Stimulated activated CD8-positive, alpha-beta memory T cell treated with anti-CD3 and anti-CD28 coated beads, Interleukin-2, amount 100 ng/mL, for 1 hour (primary cell): ENCODE measurements around the gene MAPK1IP1L.

Experiments
- DNase-seq, 2 donors: peaks; one replicate each; pipeline ENCODE4 v3.0.0-alpha.2; 2020; ENCODE audit warnings: low read depth in 2 of 2

MAPK1IP1L gene

DNA sequence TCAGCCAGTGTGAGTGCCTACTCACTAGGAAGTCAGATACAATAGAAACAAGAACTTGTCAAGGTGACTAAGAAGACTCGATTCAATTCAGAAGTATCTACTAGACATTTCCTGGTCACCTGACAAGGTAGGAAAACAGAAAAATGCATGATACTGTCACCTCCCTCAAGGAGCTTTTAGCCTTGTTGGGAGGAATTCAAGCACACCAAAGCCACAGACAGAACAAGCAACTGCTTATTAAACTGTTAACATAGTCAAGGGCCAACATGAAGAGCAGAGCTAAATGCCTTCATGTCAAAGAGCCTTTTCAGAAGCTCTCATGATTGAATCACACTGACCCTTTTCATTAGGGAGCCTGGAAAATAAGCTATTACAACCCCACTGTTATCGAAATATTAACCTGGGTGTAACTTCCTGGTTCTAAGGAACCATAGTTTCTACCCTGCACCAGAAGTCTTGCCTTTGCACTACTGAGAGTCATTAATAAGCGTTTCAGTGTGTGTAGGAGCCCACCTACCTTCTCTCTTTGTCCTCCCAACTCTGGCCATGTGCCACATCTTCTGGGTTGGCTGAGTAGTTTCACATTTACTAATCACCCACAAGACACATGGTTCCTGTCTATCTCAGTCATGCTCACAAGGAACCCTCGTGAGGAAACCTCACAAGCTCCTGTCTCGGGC lies 46.6 kb downstream of the MAPK1IP1L start:
- no peak for DNase-seq

DNA sequence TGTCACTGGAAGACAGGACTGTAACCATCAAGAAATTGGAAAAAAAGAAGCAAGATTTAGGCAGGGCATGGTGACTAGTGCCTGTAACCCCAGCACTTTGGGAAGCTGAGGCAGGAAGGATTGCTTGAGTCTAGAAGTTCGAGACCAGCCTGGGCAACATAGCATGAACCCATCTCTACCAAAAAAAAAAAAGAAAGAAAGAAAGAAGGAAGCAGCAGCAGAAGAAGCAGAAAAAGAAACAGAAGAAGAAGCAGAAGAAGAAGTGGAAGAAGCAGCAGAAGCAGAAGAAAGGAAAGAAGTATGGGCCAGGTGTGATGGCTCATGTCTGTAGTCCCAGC lies 47.1 kb downstream of the MAPK1IP1L start:
- DNase-seq = no peak

- DNase-seq = no peak
These were observed 48.3 kb downstream of the MAPK1IP1L start for GRCh38 chr14:55099756-55100155.

DNA sequence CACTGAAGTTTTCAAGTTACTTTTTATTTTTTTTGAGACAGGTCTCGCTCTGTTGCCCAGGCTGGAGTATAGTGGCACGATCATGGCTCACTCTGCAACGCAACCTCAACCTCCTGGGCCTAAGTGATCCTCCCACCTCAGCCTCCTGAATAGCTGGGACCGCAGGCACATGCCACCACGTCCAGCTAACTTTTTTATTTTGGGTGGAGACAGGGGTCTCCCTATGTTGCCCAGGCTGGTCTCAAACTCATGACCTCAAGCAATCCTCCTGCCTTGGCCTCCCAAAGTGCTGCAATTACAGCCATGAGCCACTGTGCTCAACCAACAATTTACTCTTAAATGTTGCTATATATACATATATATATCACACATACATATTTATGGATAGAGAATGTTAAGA lies 50.3 kb downstream of the MAPK1IP1L start:
- no peak for DNase-seq

DNA sequence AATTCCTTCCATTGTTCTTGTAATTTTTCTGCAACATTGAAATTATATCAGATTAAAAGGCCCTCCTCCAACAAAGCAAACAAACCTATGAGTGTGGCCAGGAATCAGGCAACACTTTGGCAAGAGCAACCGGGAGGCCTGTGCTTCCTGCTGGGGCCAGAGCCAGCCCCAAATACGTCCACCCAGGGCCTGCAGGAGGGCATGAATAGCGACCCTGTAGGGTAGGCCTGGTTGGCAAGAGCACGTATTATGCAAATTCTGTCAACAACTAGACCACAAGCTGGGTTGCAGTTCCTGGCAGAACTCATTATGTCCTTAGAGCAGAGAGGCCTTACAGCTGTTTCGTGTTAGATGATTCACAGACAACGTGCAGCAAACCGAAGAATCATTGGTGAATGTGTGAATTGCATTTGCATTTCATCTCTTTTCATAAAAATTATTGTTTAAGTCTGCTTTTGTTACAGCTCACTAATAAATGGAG lies 50.7 kb downstream of the MAPK1IP1L start:
- no peak for DNase-seq

DNA sequence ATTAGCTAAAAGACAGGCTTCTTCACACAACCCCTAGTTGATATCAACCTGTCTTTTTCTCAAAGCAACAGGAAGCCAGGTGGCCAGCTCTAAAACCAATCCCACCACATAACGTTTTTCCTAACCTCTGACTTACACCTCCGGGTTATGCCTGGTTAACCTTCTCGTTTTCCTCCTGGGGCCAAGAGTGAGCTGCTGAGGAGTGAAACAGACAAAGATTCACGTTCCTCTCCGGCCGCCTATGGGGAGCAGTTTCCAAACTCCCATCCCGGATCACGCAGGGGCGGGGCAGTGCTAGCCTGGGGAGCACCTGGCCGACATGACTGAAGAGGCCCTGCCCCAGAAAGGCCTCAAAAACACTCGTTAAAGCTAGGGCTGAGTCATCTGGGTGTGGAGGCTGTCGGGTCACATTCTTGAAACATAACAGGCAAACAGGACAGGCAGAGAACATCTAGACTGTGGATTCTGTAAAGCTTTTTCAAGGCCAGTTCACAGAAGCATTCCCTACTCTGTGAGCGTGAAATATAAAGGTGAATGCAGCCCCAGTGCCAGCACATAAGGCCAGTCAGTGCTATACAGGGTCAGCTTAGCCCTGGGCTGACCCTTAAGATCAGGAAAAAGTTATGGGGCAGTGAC lies 51.7 kb downstream of the MAPK1IP1L start:
- no peak for DNase-seq

DNA sequence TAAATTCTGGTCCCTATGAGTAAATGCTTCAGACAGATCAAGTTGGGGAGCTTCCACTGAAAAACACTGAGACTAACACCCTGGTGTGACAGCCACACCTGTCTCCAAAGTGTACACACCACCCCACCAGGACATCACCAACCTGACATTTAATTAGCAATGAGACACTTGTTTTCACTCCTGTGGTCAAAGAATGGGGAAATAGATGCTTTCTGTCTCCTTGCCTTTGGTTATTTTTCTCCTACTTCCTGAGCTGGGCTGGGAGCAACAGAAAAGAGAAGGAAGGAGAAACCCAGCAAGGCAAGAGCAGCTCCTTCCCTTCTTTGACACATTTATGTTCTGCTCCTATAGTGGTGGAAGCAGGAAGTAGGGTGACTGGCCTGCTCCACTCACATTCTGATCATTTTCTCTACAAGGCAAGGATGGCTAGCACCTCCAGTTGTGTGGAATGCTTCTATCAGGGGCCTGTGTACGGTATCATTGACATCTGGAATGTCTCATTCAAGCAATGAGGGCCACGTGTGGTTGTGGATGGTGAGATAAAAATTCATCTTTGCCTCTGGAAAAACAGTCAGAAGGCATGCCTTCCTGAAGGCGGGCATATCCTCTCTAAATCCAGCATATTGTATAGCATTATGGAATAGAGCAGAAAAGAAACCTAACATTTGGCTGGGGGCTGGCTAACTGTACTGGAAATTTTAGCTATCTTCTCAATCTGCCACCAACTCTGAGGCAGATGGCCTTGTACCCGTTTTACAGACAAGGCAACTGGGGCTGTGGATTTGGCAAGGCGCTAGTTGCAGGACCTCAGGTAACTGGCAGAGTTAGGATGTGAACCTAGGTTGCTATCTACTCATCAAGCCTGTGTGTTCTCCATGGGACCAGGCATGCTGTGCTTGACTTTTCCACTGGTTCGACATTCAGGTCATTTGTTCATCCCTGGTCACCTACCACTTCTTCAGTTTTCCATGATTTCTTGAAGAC lies 52.8 kb downstream of the MAPK1IP1L start:
- DNase-seq = no peak

DNA sequence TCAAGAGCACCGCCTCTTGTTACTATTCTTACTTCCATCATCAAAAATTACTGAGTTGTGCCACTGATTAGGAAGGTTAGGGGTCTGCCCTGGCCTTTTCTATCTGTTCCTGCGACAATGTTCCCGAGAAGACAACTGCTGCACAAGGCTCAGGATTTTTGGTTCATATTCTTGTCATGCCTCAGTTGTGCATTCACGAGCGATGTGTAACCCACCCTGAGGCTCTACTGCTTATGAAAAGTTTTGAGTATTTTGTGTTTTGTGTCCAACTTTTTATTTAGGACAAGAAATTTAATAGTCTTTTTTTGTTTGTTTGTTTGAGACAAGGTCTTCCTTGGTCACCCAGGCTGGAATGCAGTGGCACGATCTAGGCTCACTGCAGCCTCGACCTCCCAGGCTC lies 54.5 kb downstream of the MAPK1IP1L start:
- DNase-seq = no peak

- no peak for DNase-seq
These were observed 56.5 kb downstream of the MAPK1IP1L start for GRCh38 chr14:55107766-55108554.

DNA sequence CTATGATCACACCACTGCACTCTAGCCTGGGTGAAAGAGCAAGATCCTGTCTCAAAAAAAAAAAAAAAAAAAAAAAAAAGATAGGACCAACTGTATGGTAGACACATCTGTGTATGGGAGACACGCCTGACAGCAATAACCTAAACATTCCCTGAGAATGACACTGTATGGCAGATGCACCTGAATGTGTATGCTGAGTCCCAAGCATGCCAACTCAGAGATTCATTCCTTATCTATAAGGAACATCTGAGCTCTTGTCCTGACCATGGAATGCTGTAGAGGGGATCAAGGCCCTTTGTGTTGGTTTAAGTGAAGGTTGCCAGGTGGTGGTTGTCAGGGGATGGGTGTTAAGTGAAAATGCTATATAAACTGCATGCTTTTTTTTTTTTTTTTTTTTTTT lies 58.4 kb downstream of the MAPK1IP1L start:
- DNase-seq = no peak

DNA sequence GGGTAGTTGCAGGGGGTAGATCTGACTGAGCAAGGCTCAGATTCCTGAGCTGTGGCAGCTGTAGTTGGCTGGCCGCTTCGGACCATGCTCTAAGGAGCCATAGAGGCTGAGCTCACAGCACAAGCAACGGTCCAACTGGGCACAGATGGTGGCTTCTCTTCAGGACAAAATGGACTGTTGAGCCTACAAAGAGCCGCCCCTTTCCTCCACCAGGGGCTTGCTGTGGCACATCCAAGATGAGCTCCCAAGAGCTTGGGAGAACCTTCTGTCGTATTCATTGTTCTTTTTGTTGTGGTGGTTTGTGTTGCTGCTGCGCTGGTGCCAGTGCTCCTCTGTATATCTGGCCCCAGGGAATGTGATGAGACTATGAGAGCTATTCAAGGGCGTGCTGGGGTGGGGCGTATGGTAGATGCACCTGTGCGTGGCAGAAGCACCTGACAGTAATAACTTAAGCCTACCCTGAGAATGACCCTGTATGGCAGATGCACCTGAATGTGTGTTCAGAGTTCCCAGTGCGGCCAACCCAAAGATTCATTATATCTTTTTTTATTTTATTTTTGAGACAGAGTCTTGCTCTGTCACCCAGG lies 59.8 kb downstream of the MAPK1IP1L start:
- DNase-seq = no peak

DNA sequence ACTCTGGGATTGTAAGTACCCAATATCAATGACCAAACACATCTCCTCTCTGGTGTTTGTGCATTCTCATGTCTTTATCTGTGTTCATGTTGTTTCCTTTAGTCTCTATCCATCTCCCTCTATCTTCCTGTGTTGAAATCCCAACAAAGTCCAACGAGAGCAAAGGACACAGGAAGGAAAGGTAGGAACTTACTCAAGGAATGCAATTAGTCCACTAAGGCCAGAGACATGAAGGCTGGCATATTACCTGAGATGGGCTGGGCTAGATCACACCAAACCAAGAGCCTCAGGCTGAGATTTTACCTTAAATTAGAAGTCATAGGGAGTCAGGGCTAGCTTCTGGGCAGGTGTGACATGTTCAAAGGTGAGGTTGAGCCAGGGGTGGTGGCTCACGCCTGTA lies 63.3 kb downstream of the MAPK1IP1L start:
- DNase-seq = no peak

DNA sequence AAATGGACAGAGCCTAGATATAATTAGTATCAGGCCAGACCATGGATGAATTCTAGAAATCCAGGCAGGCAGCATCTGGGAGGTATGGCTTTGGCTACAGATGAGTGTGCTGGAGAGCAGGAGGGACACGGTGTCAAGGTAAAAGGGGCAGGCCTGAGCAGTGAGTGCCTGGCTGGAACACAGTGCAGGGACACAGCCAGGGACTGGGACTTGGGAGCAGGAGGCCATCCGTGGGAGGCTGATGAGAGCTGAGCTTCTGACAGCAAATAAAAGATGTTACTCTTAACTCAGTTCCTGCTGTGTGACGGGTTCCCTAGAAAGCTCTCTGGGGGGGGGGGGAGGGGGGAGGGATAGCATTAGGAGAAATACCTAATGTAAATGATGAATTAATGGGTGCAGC lies 64.0 kb downstream of the MAPK1IP1L start:
- DNase-seq = no peak

DNA sequence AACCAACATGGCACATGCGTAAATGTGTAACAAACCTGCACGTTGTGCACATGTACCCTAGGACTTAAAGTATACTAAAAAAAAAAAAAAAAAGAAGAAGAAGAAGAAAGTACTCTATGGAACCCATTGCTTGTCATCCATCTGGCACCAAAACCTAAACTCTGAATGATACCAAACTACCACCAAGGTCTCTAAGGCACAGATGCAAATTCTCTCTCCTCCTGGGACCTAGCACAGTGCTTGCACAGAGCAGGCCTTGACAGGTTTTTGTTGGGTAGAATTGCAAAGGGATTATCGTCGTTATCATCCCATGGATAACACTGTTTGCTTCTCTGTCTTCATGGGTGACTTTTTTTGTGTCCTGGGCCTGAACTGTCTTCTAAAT lies 64.4 kb downstream of the MAPK1IP1L start:
- DNase-seq = no peak

DNA sequence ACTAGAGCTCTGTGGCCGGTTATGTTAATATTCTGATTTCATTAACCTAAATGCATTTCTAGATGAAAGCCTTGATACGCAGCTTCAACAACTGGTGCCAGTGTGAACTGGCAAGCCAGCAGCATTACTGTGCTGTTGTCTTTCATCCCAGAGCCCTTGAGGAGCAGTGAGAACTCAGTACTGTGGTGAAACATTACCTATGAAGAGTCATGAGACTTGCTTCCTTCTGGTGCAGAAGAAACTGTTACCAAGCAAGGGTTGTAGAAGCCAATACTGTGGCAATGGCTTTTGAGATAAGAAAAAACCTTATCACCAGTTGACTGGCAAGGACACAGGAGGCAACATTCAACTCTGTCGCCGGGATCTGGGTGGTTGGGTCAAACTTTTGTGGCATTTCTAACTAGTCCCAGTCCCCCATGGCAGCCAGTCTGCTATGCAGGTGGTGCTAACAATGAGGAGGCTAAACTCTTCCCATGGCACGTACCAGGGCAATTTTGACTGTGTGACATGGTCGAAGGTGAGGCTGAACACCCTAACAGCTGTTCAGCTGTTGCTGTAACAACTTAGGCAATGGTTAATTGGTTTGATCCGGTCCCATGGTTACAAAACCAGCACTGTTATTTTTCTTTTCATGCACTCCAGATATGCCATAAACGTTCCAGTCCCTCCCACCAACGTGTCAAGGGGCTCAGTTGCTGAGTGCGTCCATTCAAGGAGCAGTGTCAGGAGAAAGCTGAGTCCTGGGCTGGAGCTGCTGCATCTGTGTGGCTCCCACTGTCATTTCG lies 65.0 kb downstream of the MAPK1IP1L start:
- no peak for DNase-seq

DNA sequence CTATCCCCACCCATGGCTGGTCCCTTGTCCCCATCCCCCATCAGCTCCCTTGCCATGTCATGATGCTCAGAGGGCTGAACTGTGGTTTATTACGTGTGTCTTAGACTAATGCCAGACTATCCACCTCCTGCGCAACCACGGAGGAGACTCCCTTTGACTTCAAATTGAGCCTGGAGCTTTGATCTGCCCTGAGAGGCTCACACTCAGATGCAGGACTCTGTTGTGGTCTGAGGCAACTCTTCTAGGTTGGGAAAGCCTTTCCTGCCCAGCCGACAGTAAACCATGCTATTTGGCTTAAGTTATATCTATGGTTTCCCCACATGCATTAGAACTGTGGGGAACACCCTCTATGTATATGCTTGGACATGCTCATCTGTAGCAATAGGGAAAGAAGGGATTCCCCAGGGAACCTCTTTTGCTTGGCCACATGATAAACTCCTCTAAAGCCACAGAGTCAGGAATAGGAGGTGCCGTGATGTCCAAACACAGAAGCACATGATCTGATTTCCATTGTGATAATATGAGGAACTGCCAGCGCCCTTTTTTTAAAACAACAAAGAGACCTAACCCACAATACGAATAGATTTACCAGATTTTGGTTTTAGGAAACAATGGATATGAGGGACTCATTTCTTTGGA lies 66.5 kb downstream of the MAPK1IP1L start:
- no peak for DNase-seq

DNA sequence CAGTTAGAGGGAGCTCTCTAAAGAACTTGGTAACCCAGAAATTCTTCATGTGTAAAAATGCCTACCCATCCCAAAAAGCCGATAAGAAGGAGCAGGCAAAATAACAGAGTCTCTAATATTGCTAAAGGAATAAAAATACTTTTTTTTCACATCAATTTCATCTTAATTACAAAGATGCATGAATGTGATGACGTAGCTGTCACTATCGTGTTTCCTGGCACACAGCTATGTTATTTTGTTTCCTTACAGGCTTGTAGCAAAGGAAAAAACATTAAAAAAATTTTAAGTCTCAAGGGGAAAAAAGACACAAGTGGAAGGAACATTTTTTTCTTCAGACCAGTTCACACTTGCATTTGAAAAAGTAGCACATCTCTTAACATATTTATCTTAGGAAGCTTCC lies 67.3 kb downstream of the MAPK1IP1L start:
- no peak for DNase-seq
